ENCODE results near the gene STK11.
"Not testable (repeated sequence)": the region's sequence is repeated elsewhere in the genome, so short reads cannot be mapped to it uniquely, and the experiment has no call there.

The STK11 gene

DNA sequence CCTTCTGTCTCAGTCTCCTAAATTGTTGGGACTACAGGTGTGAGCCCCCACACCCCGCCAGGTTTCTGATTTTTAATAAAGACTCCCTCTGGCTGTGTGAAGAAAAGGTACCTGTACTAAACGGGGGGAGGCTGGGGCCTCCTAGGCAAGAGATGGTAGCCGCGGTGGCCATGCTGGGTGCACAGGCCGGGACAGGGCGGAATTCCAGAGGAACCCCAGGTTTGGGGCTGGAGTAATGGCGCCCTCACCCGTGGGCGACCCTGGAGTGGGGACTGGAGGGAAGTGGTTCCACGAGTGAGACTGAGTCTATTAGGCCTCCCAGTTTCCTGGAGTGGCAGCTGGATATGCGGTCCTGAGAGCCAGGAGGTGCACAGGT lies 33.8 kb downstream of the STK11 start:
- H3K36me3 ChIP-seq (ENCODE audit: control insufficient read depth in 2 of 2, insufficient read depth in 2 of 2, low read length in 2 of 2), result no peaks in the 10 kb centered on the region
- H3K27ac ChIP-seq (ENCODE audit: low read depth in 2 of 2, low read length in 2 of 2), result peak overlapping the region; percentile 55 to 58
- H3K4me3 ChIP-seq (ENCODE audit: low read length in 2 of 2), result no peak overlapping the region
- H3K9ac ChIP-seq (ENCODE audit: low read depth in 1 of 2, low read length in 2 of 2), result peak overlapping the region; percentile 14 to 54
- no peaks in the 10 kb centered on the region for H3K9me3 ChIP-seq (ENCODE audit: control insufficient read depth in 2 of 2, low read length in 2 of 2)
- peaks cover 3 to 27% of the 10 kb centered on the region in 2 donors for H3K27me3 ChIP-seq (ENCODE audit: control insufficient read depth in 2 of 2, insufficient read depth in 2 of 2, low read length in 2 of 2)
- H3K4me1 ChIP-seq (ENCODE audit: control insufficient read depth in 2 of 2, insufficient read depth in 2 of 2, low read length in 2 of 2), result peaks cover 36 to 43% of the 10 kb centered on the region in 2 donors

DNA sequence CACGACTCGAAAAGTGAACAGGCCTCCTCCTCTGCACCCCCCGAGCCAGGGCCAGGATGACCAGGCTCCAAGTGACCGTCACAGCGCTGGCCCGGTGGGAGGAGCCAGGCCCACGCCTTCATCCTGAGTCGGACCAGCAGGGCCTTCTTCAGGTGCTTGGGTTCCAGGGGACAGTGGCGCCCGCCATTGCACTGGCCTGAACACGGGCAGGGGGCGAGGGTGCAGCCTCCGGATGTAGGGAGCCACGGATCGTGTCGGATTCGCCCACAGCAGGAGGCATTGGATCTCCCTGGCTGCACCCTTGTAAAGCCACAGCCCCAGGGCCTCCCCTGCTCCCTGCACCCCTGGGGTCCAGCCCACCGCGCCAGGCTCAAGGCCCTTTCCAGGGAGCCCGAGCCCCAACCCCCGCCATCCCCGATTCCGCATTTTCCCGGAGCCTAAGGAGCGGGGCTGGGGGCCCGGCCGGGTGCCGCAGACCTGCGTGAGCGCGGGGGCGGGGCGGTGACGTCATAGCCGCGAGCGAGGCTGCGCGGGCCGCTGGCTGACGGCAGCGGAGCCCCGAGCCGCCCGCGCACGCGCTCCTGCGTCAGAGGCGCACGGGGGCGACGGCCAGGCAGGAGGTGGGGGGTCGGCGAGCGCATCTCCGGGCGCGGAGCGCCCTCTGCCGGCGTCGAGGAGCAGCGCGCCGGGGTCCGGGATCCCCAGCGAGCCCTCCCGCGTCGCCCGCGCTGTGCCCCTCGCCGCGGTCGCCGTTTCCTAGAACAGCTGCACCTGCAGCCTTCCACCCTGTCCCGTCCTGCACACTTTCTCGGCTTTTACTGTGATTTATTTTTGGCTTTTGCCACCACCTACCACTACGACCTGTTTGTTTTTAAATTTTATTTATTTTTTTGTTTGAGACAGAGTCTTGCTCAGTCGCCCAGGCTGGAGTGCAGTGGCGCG lies 34.5 kb downstream of the STK11 start:
- peaks cover 43 to 50% of the 10 kb centered on the region in 2 donors for H3K4me1 ChIP-seq (ENCODE audit: control insufficient read depth in 2 of 2, insufficient read depth in 2 of 2, low read length in 2 of 2)
- H3K36me3 ChIP-seq (ENCODE audit: control insufficient read depth in 2 of 2, insufficient read depth in 2 of 2, low read length in 2 of 2), result no peaks in the 10 kb centered on the region
- peak overlapping the region; percentile 55 to 58 for H3K27ac ChIP-seq (ENCODE audit: low read depth in 2 of 2, low read length in 2 of 2)
- H3K9ac ChIP-seq (ENCODE audit: low read depth in 1 of 2, low read length in 2 of 2), result peak overlapping the region; percentile 41 to 54
- peaks cover 3 to 20% of the 10 kb centered on the region in 2 donors for H3K27me3 ChIP-seq (ENCODE audit: control insufficient read depth in 2 of 2, insufficient read depth in 2 of 2, low read length in 2 of 2)
- no peaks in the 10 kb centered on the region for H3K9me3 ChIP-seq (ENCODE audit: control insufficient read depth in 2 of 2, low read length in 2 of 2)
- peak overlapping the region; percentile 41 to 61 for H3K4me3 ChIP-seq (ENCODE audit: low read length in 2 of 2)

- peak overlapping the region in 1 of 2 donors; percentile 85 for H3K4me3 ChIP-seq (ENCODE audit: low read length in 2 of 2)
- no peak overlapping the region for H3K9ac ChIP-seq (ENCODE audit: low read depth in 1 of 2, low read length in 2 of 2)
Observed at GRCh38 chr19:1240925-1241324, 35.3 kb downstream of the STK11 start.

DNA sequence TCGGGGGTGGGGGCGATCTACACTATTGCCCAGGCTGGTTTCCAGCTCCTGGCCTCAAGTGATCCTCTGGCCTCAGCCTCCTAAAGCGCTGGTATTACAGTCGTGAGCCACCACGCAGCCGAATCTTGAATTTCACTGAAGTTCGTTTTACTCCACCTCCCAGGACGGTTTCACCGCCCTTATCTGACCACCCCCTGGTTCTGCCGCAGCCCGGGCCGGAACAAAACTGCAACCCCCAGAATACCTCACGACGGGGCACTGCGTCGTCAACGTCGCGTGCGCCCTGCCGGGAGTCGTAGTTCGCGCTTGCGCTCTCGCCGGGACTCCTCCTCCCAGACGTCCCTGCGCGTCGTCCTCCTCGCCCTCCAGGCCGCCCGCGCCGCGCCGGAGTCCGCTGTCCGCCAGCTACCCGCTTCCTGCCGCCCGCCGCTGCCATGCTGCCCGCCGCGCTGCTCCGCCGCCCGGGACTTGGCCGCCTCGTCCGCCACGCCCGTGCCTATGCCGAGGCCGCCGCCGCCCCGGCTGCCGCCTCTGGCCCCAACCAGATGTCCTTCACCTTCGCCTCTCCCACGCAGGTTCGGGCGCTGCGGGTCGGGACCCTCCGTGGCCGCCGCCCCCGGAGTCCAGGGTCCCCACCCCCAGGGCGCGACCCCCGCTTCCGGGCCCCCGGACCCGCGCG lies 36.0 kb downstream of the STK11 start, which contains the start of gene ATP5F1D:
TSS of gene ATP5F1D (plus strand) at position 335 of the 679 bp plus-strand sequence. CDS start at position 435, 100 bp downstream.
- Histone ChIP-seq H3K9me3 (ENCODE audit: control insufficient read depth in 2 of 2, low read length in 2 of 2) (no peaks in the 10 kb centered on the region), H3K4me1 (ENCODE audit: control insufficient read depth in 2 of 2, insufficient read depth in 2 of 2, low read length in 2 of 2) (peaks cover 52 to 63% of the 10 kb centered on the region in 2 donors), H3K4me3 (ENCODE audit: low read length in 2 of 2) (peak within 1 kb of the TSS; percentile 85 to 92), H3K36me3 (ENCODE audit: control insufficient read depth in 2 of 2, insufficient read depth in 2 of 2, low read length in 2 of 2) (no peaks in the 10 kb centered on the region), H3K27me3 (ENCODE audit: control insufficient read depth in 2 of 2, insufficient read depth in 2 of 2, low read length in 2 of 2) (peaks cover 3 to 9% of the 10 kb centered on the region in 2 donors), H3K27ac (ENCODE audit: low read depth in 2 of 2, low read length in 2 of 2) (peak within 1 kb of the TSS; percentile 81 to 88), H3K9ac (ENCODE audit: low read depth in 1 of 2, low read length in 2 of 2) (peak within 1 kb of the TSS; percentile 80 to 97)

More at GRCh38 chr19:1240925-1241324, 35.3 kb downstream of the STK11 start:
- H3K36me3 ChIP-seq (ENCODE audit: control insufficient read depth in 2 of 2, insufficient read depth in 2 of 2, low read length in 2 of 2), result no peaks in the 10 kb centered on the region
- peaks cover 48 to 57% of the 10 kb centered on the region in 2 donors for H3K4me1 ChIP-seq (ENCODE audit: control insufficient read depth in 2 of 2, insufficient read depth in 2 of 2, low read length in 2 of 2)
- peaks cover 3 to 11% of the 10 kb centered on the region in 2 donors for H3K27me3 ChIP-seq (ENCODE audit: control insufficient read depth in 2 of 2, insufficient read depth in 2 of 2, low read length in 2 of 2)
- no peaks in the 10 kb centered on the region for H3K9me3 ChIP-seq (ENCODE audit: control insufficient read depth in 2 of 2, low read length in 2 of 2)
- peak overlapping the region in 1 of 2 donors; percentile 88 for H3K27ac ChIP-seq (ENCODE audit: low read depth in 2 of 2, low read length in 2 of 2)

DNA sequence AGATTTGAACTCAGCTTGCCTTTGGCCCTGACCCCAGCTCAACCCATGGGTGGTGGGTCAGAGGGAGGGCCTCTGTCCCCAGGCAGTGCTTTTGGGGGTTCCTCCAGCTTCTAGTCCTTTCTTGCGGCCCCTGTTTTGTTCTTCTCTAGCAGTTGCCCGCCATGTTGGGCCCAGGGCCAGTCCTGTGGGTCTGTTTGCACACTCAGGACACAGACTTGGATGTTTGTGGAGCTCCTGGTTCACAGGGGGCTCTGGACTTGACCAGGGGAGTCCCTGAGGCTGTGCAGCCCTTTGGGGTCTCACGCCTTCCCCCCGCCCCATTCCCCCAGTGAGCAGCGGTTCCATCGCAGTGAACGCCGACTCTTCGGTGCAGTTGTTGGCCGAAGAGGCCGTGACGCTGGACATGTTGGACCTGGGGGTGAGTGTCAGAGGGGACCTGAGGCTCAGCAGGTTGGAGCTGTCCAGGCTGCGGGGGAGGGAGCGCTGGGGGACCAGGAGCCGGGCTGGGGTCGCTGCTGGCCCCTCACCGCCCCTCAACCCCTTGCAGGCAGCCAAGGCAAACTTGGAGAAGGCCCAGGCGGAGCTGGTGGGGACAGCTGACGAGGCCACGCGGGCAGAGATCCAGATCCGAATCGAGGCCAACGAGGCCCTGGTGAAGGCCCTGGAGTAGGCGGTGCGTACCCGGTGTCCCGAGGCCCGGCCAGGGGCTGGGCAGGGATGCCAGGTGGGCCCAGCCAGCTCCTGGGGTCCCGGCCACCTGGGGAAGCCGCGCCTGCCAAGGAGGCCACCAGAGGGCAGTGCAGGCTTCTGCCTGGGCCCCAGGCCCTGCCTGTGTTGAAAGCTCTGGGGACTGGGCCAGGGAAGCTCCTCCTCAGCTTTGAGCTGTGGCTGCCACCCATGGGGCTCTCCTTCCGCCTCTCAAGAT lies 38.5 kb downstream of the STK11 start:
- H3K9ac ChIP-seq (ENCODE audit: low read depth in 1 of 2, low read length in 2 of 2), result peak overlapping the region; percentile 41 to 74
- H3K4me3 ChIP-seq (ENCODE audit: low read length in 2 of 2), result peak overlapping the region; percentile 44 to 52
- no peaks in the 10 kb centered on the region for H3K9me3 ChIP-seq (ENCODE audit: control insufficient read depth in 2 of 2, low read length in 2 of 2)
- no peaks in the 10 kb centered on the region for H3K36me3 ChIP-seq (ENCODE audit: control insufficient read depth in 2 of 2, insufficient read depth in 2 of 2, low read length in 2 of 2)
- H3K27me3 ChIP-seq (ENCODE audit: control insufficient read depth in 2 of 2, insufficient read depth in 2 of 2, low read length in 2 of 2), result no peaks in the 10 kb centered on the region
- H3K27ac ChIP-seq (ENCODE audit: low read depth in 2 of 2, low read length in 2 of 2), result peak overlapping the region; percentile 95 to 99
- peaks cover 52 to 66% of the 10 kb centered on the region in 2 donors for H3K4me1 ChIP-seq (ENCODE audit: control insufficient read depth in 2 of 2, insufficient read depth in 2 of 2, low read length in 2 of 2)

DNA sequence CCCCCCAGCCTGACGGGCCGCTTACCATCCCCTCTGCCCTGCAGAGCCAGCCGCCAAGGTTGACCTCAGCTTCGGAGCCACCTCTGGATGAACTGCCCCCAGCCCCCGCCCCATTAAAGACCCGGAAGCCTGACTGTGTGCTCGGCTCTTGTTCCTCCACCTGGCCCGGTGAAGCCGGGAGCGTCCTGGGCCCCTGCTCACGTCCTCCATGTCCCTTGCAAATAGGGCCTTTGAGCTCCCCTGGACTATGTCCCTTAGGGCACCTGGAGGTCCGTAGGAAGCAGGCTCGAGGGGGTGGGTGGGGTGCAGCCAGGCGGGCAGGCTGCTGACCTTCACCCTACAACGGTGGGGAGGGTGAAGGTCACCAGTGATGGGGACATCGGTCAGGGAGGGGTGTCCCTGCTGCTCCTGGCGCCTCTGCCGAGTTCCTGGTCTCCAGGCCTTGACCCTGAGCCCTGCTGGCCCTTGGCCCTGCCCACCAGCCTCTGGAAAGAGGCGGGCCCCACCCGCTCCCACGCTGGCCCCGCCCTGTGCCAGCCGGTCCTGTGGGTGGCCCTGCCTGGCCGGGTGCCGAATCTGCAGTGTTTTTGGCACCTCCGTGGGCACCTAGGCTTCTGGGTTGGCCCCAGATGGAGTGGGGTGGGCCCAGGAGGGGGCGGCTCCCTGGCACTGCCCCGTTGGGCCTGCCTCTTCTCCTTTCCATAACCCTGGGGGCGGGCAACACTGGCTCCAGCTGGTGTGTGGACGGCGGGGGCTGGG lies 39.3 kb downstream of the STK11 start:
- Histone ChIP-seq H3K9me3 (ENCODE audit: control insufficient read depth in 2 of 2, low read length in 2 of 2) (no peaks in the 10 kb centered on the region), H3K9ac (ENCODE audit: low read depth in 1 of 2, low read length in 2 of 2) (peak overlapping the region; percentile 41 to 74), H3K27ac (ENCODE audit: low read depth in 2 of 2, low read length in 2 of 2) (peak overlapping the region; percentile 95 to 99), H3K4me3 (ENCODE audit: low read length in 2 of 2) (peak overlapping the region; percentile 44 to 52), H3K27me3 (ENCODE audit: control insufficient read depth in 2 of 2, insufficient read depth in 2 of 2, low read length in 2 of 2) (no peaks in the 10 kb centered on the region), H3K4me1 (ENCODE audit: control insufficient read depth in 2 of 2, insufficient read depth in 2 of 2, low read length in 2 of 2) (peaks cover 50 to 66% of the 10 kb centered on the region in 2 donors), H3K36me3 (ENCODE audit: control insufficient read depth in 2 of 2, insufficient read depth in 2 of 2, low read length in 2 of 2) (no peaks in the 10 kb centered on the region)

DNA sequence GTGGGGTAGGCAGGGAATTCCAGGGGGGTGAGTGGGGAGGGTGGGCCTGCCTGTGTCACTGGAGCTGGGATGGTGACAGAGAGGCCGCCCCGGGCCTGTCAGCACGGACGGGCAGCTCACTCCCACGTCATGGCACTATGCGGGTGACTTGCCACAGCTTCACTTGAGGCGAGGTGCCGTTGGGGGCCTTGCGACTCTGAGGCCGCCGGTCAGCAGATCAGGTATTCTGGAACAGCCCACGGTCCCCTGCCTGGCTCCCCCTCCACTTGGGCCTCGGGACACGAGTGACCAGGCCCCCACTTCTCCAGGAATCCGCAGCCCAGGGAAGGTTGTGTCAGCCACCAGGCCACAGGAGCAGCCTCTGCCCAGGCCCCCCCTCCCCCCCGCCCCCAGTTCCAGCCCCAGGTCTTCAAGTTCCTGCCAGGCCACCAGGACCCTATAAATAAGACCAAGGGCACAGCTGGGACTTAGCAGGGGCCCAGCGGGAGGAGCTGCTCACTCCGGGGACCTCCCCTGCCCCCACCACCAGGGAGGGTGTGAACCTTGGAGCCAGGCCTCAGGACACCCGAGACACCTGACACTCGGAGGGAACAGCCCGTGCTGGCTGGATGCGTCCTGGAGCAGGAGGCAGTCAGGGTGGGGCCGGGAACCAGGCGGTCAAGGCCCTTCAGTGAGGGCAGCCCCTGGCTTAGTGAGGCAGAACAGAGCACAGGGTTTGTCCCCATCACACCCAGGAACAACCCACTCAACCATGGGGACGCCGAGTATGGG lies 40.1 kb downstream of the STK11 start:
- H3K9me3 ChIP-seq (ENCODE audit: control insufficient read depth in 2 of 2, low read length in 2 of 2), result no peaks in the 10 kb centered on the region
- peak overlapping the region in 1 of 2 donors; percentile 39 for H3K4me3 ChIP-seq (ENCODE audit: low read length in 2 of 2)
- peaks cover 46 to 60% of the 10 kb centered on the region in 2 donors for H3K4me1 ChIP-seq (ENCODE audit: control insufficient read depth in 2 of 2, insufficient read depth in 2 of 2, low read length in 2 of 2)
- H3K36me3 ChIP-seq (ENCODE audit: control insufficient read depth in 2 of 2, insufficient read depth in 2 of 2, low read length in 2 of 2), result no peaks in the 10 kb centered on the region
- peak overlapping the region; percentile 95 to 99 for H3K27ac ChIP-seq (ENCODE audit: low read depth in 2 of 2, low read length in 2 of 2)
- H3K9ac ChIP-seq (ENCODE audit: low read depth in 1 of 2, low read length in 2 of 2), result peak overlapping the region in 1 of 2 donors; percentile 74
- H3K27me3 ChIP-seq (ENCODE audit: control insufficient read depth in 2 of 2, insufficient read depth in 2 of 2, low read length in 2 of 2), result no peaks in the 10 kb centered on the region

DNA sequence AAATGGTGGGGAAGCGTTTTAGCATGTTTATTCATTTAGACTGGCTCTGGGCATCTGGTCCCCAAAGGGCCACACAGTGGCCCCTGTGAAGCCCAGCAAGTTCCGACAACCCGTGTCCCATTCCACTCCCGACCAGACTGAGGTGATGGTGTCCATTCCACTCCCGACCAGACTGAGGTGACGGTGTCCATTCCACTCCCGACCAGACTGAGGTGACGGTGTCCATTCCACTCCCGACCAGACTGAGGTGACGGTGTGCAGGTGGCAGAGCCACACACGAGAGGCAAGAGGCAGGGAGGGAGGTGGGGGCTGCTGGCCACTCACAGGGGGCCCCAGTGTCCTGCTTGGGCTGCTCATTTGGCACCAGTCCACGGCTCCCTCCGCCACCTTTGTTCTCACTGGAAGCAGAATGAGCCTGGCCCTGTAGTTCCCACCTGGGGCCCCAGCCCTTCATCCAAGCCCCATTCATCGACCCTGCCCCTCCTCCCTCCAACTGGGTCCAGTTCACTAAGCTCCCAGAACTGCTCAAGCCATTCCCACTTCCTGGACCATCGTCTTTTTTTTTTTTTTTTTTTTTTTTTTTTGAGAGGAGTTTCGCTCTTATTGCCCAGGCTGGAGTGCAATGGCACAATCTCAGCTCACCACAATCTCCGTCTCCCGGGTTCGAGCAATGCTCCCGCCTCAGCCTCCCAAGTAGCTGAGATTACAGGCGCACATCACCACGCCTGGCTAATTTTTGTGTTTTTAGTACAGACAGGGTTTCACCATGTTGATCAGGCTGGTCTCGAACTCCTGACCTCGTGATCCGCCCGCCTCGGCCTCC lies 40.9 kb downstream of the STK11 start:
- Histone ChIP-seq H3K4me1 (ENCODE audit: control insufficient read depth in 2 of 2, insufficient read depth in 2 of 2, low read length in 2 of 2) (peaks cover 39 to 54% of the 10 kb centered on the region in 2 donors), H3K4me3 (ENCODE audit: low read length in 2 of 2) (peak overlapping the region in 1 of 2 donors; percentile 39), H3K27ac (ENCODE audit: low read depth in 2 of 2, low read length in 2 of 2) (peak overlapping the region; percentile 95 to 99), H3K9ac (ENCODE audit: low read depth in 1 of 2, low read length in 2 of 2) (peak overlapping the region in 1 of 2 donors; percentile 50)
- H3K27me3 ChIP-seq (ENCODE audit: control insufficient read depth in 2 of 2, insufficient read depth in 2 of 2, low read length in 2 of 2); H3K9me3 ChIP-seq (ENCODE audit: control insufficient read depth in 2 of 2, low read length in 2 of 2); H3K36me3 ChIP-seq (ENCODE audit: control insufficient read depth in 2 of 2, insufficient read depth in 2 of 2, low read length in 2 of 2): not testable (repeated sequence)

Data from mucosa of rectum (tissue), 2 donors.